CD14-positive monocyte (primary cell): ENCODE results near the gene PLXDC2. TPM values are rescaled to one million over a fixed set of nuclear protein-coding genes. Genes with fewer than 3 reads are reported as not detected.

Experiments used
- DNase-seq, 3 donors: peaks; one replicate each; pipeline ENCODE4 v3.0.0-alpha.2; 2011 to 2022
- H2AFZ ChIP-seq: 2 replicates; pipeline ENCODE4 v1.6.0; 2012; ENCODE audit warnings: mild to moderate bottlenecking, low read depth, low read length, inconsistent platforms; ENCODE audit not compliant: insufficient read depth, poor library complexity, severe bottlenecking
- H3K27ac ChIP-seq, 2 donors: 1 replicate in 1 of 2; 2 replicates in 1 of 2; pipeline ENCODE4 v1.5.1; 2012 to 2013; ENCODE audit warnings: low read length in 2 of 2, control low read depth in 1 of 2, inconsistent platforms in 1 of 2, low read depth in 1 of 2, mild to moderate bottlenecking in 1 of 2
- H3K27me3 ChIP-seq, 2 donors: one replicate each; pipeline versions ENCODE4 v1.6.0 to v1.6.1; 2011 to 2013; ENCODE audit warnings: low read length in 2 of 2; ENCODE audit not compliant: control insufficient read depth in 2 of 2, insufficient read depth in 2 of 2
- H3K36me3 ChIP-seq, 2 donors: replicated peaks in 1 of 2; 1 replicate in 1 of 2; 2 replicates in 1 of 2; pipeline versions ENCODE4 v1.5.1 to v1.6.1; 2012 to 2013; ENCODE audit warnings: low read length in 2 of 2, control low read depth in 1 of 2, inconsistent platforms in 1 of 2, mild to moderate bottlenecking in 1 of 2; ENCODE audit not compliant: insufficient read depth in 2 of 2, control insufficient read depth in 1 of 2
- H3K4me1 ChIP-seq, 2 donors: 1 replicate in 1 of 2; 2 replicates in 1 of 2; pipeline versions ENCODE4 v1.5.1 to v1.6.1; 2012 to 2013; ENCODE audit warnings: low read length in 2 of 2, control low read depth in 1 of 2, inconsistent platforms in 1 of 2, mild to moderate bottlenecking in 1 of 2, moderate library complexity in 1 of 2; ENCODE audit not compliant: insufficient read depth in 2 of 2, control insufficient read depth in 1 of 2
- H3K4me2 ChIP-seq: replicated peaks from 2 replicates; pipeline ENCODE3; 2012; ENCODE audit warnings: low read length, moderate library complexity, mild to moderate bottlenecking; ENCODE audit not compliant: poor library complexity, severe bottlenecking; ENCODE audit errors: extremely low read depth
- H3K4me3 ChIP-seq, 3 experiments: fragments of 200-600 bp in 1 of 3; sonication (generic) in 1 of 3; replicated peaks in 1 of 3; 1 replicate in 2 of 3; 2 replicates in 1 of 3; pipeline ENCODE4 v1.5.1; 2011 to 2013; ENCODE audit warnings: low read length in 3 of 3, mild to moderate bottlenecking in 3 of 3, control low read depth in 2 of 3, low read depth in 2 of 3, inconsistent platforms in 1 of 3, moderate library complexity in 1 of 3
- H3K79me2 ChIP-seq: 2 replicates; pipeline ENCODE4 v1.6.0; 2012; ENCODE audit warnings: mild to moderate bottlenecking, control low read depth, inconsistent platforms, low read length, moderate library complexity; ENCODE audit not compliant: insufficient read depth
- H3K9ac ChIP-seq: 2 replicates; pipeline ENCODE4 v1.6.0; 2017; ENCODE audit warnings: low read length, mild to moderate bottlenecking; ENCODE audit not compliant: insufficient read depth, poor library complexity, severe bottlenecking
- H3K9me3 ChIP-seq, 2 donors: replicated peaks in 1 of 2; 1 replicate in 1 of 2; 2 replicates in 1 of 2; pipeline versions ENCODE4 v1.5.1 to v1.6.1; 2012 to 2013; ENCODE audit warnings: low read length in 2 of 2, control low read depth in 1 of 2; ENCODE audit not compliant: control insufficient read depth in 1 of 2, insufficient read depth in 1 of 2
- H4K20me1 ChIP-seq: 2 replicates; pipeline ENCODE4 v1.6.0; 2012; ENCODE audit warnings: mild to moderate bottlenecking, low read length, control low read depth, moderate library complexity; ENCODE audit not compliant: insufficient read depth
- H3K27ac Mint-ChIP-seq, 7 donors: one replicate each; pipeline ENCODE4 v1.8.0; 2020; ENCODE audit warnings: mild to moderate bottlenecking in 7 of 7, mixed read lengths in 7 of 7, moderate library complexity in 6 of 7, inconsistent platforms in 2 of 7
- H3K27me3 Mint-ChIP-seq, 3 donors: one replicate each; pipeline ENCODE4 v1.8.0; 2021 to 2022; ENCODE audit warnings: low read depth in 3 of 3, mild to moderate bottlenecking in 3 of 3, mixed read lengths in 3 of 3, moderate library complexity in 3 of 3, inconsistent platforms in 1 of 3
- H3K36me3 Mint-ChIP-seq, 2 donors: one replicate each; pipeline ENCODE4 v1.8.0; 2020; ENCODE audit warnings: mixed read lengths in 2 of 2, inconsistent platforms in 1 of 2, mild to moderate bottlenecking in 1 of 2
- H3K4me1 Mint-ChIP-seq: one replicate; pipeline ENCODE4 v1.8.0; 2020; ENCODE audit warnings: mild to moderate bottlenecking, mixed read lengths
- H3K4me3 Mint-ChIP-seq, 2 donors: one replicate each; pipeline ENCODE4 v1.8.0; 2020; ENCODE audit warnings: mild to moderate bottlenecking in 2 of 2, mixed read lengths in 2 of 2, moderate library complexity in 1 of 2
- H3K9me3 Mint-ChIP-seq, 7 donors: one replicate each; pipeline ENCODE4 v1.8.0; 2020 to 2022; ENCODE audit warnings: mixed read lengths in 7 of 7, mild to moderate bottlenecking in 6 of 7, moderate library complexity in 6 of 7, inconsistent platforms in 2 of 7
- CTCF ChIP-seq: fragments of 200-600 bp; IDR thresholded peaks from one replicate; pipeline ENCODE4 v1.8.0; 2022; ENCODE audit warnings: antibody characterized with exemption, mild to moderate bottlenecking
- WGBS: methylation state at CpG from one replicate; pipeline ENCODE4 v1.1.5; 2013; ENCODE audit warnings: missing lambda C conversion rate; ENCODE audit not compliant: insufficient coverage; 5-methylcytosine and 5-hydroxymethylcytosine counted together
- intact Hi-C, 2 donors: fragments of 100-400 bp; cut with micrococcal nuclease; formaldehyde crosslinking; loops; one replicate each; pipeline versions ENCODE4 v1.15.0 to v1.15.1; 2023
- polyA plus RNA-seq, 3 donors: library from polyadenylated mRNA; depleted of rRNA in 1 of 3; unstranded in 2 of 3; stranded (reverse) in 1 of 3; fragments of 300-500 nt in 2 of 3; fragments of >200 nt in 1 of 3; fragmentation: Illumina TruSeq in 2 of 3; gene quantifications; 1 replicate in 2 of 3; 2 replicates in 1 of 3; pipeline ENCODE4 v1.2.3, GENCODE V29; 2012 to 2021

Gene PLXDC2
- polyA plus RNA-seq, 3 donors: 37.5 to 128 (median 93.6) TPM

- H3K4me1 Mint-ChIP-seq: peaks cover 18% of the 10 kb centered on the region
- Histone ChIP-seq H3K79me2 (peaks cover 35% of the 10 kb centered on the region), H3K4me3 (no peak overlapping the region), H3K36me3 (peaks cover 0 to 4% of the 10 kb centered on the region in 2 donors), H3K9me3 (no peaks in the 10 kb centered on the region), H3K27me3 (no peaks in the 10 kb centered on the region), H2AFZ (no peak overlapping the region), H3K4me2 (no peak overlapping the region), H4K20me1 (peaks cover 100% of the 10 kb centered on the region), H3K9ac (no peak overlapping the region), H3K4me1 (peaks cover 0 to 4% of the 10 kb centered on the region in 2 donors), H3K27ac (no peak overlapping the region)
- no peaks in the 10 kb centered on the region for H3K27me3 Mint-ChIP-seq
- no peak overlapping the region for H3K4me3 Mint-ChIP-seq
- no CpG with 5 or more reads among the region's 2 CpGs for WGBS
- no peak for TF ChIP-seq CTCF
- DNase-seq: no peak
- intact Hi-C loops: no loop called here
- H3K9me3 Mint-ChIP-seq: peaks cover 0 to 2% (median 0%) of the 10 kb centered on the region in 7 donors
- peaks cover 21 to 35% of the 10 kb centered on the region in 2 donors for H3K36me3 Mint-ChIP-seq
- no peak overlapping the region for H3K27ac Mint-ChIP-seq
Measured at GRCh38 chr10:19947656-19948055, 131.4 kb downstream of the PLXDC2 start.

GRCh38 chr10:19952224-19953010 is 136.2 kb downstream of the PLXDC2 start:
- Histone ChIP-seq H3K4me1 (no peaks in the 10 kb centered on the region), H3K27ac (no peak overlapping the region), H3K9ac (no peak overlapping the region), H3K36me3 (no peaks in the 10 kb centered on the region), H3K27me3 (no peaks in the 10 kb centered on the region), H2AFZ (no peak overlapping the region), H3K4me3 (no peak overlapping the region), H3K9me3 (no peaks in the 10 kb centered on the region), H3K4me2 (no peak overlapping the region), H3K79me2 (peaks cover 42% of the 10 kb centered on the region), H4K20me1 (peaks cover 100% of the 10 kb centered on the region)
- TF ChIP-seq CTCF: no peak
- H3K27me3 Mint-ChIP-seq: no peaks in the 10 kb centered on the region
- no peak for DNase-seq
- 90% methylated on average over 2 of the region's 7 CpGs for WGBS
- peaks cover 4% of the 10 kb centered on the region for H3K4me1 Mint-ChIP-seq
- H3K27ac Mint-ChIP-seq: peak overlapping the region in 2 of 7 donors; percentile 36 to 71
- no peak overlapping the region for H3K4me3 Mint-ChIP-seq
- H3K36me3 Mint-ChIP-seq: peaks cover 9 to 19% of the 10 kb centered on the region in 2 donors
- intact Hi-C loops: no loop called here
- H3K9me3 Mint-ChIP-seq: peaks cover 0 to 4% (median 0%) of the 10 kb centered on the region in 7 donors
